ENCODE results near the gene LOXL1. TPM values are rescaled to one million over a fixed set of nuclear protein-coding genes. Genes with fewer than 3 reads are reported as not detected.

The LOXL1 gene
- total RNA-seq, 1 donor from 2014 or later, result 31.9 TPM

DNA sequence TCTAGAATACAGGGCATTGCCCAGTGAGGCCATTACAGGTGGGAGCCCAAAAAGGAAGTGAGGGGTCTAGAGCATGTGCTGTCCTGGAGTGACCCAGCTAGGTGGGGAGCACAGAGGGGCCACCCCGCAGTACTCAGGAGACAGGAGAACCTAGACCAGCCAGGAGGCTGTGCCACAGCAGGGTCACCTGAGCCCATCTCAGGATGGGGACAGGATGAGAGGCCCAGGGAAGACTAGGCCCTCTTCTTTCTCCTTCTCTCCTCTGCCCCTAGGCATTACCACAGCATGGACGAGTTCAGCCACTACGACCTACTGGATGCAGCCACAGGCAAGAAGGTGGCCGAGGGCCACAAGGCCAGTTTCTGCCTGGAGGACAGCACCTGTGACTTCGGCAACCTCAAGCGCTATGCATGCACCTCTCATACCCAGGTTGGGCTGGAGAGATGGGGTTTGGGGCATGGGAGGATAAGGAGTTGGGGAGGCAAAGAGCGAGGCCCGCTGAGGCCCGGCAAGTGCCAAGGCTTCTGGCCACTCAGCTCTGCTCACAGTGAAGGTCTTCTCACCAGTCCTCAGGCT, 20.6 kb downstream of the LOXL1 start:
- Histone ChIP-seq H3K4me1 (peaks cover 35% of the 10 kb centered on the region), H3K4me3 (no peak overlapping the region), H3K9me3 (replicated peaks) (no peaks in the 10 kb centered on the region), H3K36me3 (peaks cover 14% of the 10 kb centered on the region), H3K27me3 (ENCODE audit: low read depth) (no peaks in the 10 kb centered on the region), H3K27ac (replicated peaks) (no peak overlapping the region)
- TF ChIP-seq, protein P1, sequence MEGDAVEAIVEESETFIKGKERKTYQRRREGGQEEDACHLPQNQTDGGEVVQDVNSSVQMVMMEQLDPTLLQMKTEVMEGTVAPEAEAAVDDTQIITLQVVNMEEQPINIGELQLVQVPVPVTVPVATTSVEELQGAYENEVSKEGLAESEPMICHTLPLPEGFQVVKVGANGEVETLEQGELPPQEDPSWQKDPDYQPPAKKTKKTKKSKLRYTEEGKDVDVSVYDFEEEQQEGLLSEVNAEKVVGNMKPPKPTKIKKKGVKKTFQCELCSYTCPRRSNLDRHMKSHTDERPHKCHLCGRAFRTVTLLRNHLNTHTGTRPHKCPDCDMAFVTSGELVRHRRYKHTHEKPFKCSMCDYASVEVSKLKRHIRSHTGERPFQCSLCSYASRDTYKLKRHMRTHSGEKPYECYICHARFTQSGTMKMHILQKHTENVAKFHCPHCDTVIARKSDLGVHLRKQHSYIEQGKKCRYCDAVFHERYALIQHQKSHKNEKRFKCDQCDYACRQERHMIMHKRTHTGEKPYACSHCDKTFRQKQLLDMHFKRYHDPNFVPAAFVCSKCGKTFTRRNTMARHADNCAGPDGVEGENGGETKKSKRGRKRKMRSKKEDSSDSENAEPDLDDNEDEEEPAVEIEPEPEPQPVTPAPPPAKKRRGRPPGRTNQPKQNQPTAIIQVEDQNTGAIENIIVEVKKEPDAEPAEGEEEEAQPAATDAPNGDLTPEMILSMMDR (IDR thresholded peaks at IDR 0.05; ENCODE audit: borderline replicate concordance), result no peak
- peak; percentile 12 for DNase-seq
- intact Hi-C loops (cut with micrococcal nuclease), result no loop called here

DNA sequence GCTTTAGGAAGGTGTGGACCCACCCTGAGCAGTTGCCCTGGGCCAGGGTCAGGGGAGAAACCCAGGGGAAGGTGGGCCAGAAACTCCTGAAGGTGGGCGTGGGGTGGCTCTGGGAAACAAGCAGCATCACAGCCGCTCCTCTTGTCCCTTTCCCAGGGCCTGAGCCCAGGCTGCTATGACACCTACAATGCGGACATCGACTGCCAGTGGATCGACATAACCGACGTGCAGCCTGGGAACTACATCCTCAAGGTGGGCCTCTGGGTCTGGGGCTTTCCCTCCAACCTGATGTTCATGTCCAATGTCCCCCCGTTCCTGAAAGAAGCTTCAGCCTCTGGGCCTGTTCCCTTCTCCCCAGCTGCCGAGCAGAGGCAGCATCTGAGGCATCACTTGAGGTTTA, 21.4 kb downstream of the LOXL1 start:
- TF ChIP-seq, protein P1 (IDR thresholded peaks at IDR 0.05; ENCODE audit: borderline replicate concordance), result no peak
- Histone ChIP-seq H3K27me3 (ENCODE audit: low read depth) (no peaks in the 10 kb centered on the region), H3K27ac (replicated peaks) (no peak overlapping the region), H3K9me3 (replicated peaks) (no peaks in the 10 kb centered on the region), H3K36me3 (peaks cover 14% of the 10 kb centered on the region), H3K4me3 (no peak overlapping the region), H3K4me1 (peaks cover 36% of the 10 kb centered on the region)
- DNase-seq, result peak; percentile 5
- intact Hi-C loops (cut with micrococcal nuclease), result no loop called here

DNA sequence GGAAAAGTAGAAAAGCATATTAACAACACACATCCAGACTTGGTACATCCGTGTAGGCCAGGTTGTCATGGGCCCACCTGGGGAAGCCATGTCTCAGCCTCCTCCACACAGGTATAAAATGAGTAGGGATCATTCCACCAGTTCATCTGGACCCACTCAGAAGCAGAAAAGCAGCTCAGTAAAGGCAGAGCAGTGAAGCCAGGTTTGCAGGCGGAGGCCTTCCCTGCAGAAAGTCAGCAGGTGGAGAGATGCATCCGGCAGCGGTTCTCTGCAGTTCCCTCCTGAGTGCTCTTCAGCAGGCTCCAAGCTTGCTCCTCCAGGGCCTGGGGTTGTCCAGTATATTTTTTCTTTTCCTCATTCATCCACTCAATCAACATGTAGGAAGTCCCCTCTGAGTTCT, 22.1 kb downstream of the LOXL1 start:
- Histone ChIP-seq H3K4me1 (peaks cover 44% of the 10 kb centered on the region), H3K36me3 (peaks cover 14% of the 10 kb centered on the region), H3K4me3 (no peak overlapping the region), H3K9me3 (replicated peaks) (no peaks in the 10 kb centered on the region), H3K27me3 (ENCODE audit: low read depth) (no peaks in the 10 kb centered on the region), H3K27ac (replicated peaks) (no peak overlapping the region)
- no peak for DNase-seq
- intact Hi-C loops (cut with micrococcal nuclease), result no loop called here
- TF ChIP-seq, protein P1 (IDR thresholded peaks at IDR 0.05; ENCODE audit: borderline replicate concordance), result no peak

DNA sequence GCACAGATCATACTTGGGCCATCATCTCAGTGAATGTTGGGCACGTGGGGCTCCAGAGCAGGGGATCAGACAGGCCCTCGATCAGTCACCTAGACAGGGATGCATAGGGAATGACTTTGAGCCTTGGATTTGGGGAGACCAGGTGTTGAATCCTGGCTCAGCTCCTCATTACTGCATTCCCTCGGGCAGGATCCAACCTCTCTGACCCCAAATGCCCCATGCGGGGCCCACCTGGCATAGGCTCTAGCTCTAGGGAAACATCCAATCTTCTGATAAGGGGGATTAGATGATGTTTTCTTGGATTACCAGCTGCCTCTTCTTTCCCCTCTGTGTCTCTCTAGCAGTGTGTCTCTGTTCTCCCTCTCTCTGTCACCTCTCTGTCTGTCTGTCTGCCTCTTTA, 22.7 kb downstream of the LOXL1 start:
- DNase-seq, result no peak
- Histone ChIP-seq H3K27me3 (ENCODE audit: low read depth) (no peaks in the 10 kb centered on the region), H3K36me3 (peaks cover 14% of the 10 kb centered on the region), H3K4me3 (no peak overlapping the region), H3K27ac (replicated peaks) (no peak overlapping the region), H3K9me3 (replicated peaks) (no peaks in the 10 kb centered on the region), H3K4me1 (peaks cover 47% of the 10 kb centered on the region)
- intact Hi-C loops (cut with micrococcal nuclease), result no loop called here
- TF ChIP-seq, protein P1 (IDR thresholded peaks at IDR 0.05; ENCODE audit: borderline replicate concordance), result no peak

DNA sequence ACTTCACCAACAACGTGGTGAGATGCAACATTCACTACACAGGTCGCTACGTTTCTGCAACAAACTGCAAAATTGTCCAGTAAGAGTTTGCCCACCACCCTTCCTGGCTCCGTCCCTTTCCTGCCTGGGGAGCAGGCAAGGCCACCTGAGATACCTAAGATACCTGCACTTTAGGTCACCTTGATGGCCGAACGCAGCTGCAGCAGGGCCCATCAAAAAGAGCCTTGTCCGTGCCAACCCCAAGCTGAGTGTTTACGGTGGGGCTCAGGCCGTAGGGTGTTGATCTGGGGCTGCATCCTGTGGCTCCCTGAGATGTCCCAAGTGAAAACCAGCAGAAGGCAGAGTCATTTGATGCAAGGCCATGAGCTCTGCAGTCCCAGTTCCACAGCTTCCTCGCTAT, 23.2 kb downstream of the LOXL1 start:
- Histone ChIP-seq H3K9me3 (replicated peaks) (no peaks in the 10 kb centered on the region), H3K4me3 (no peak overlapping the region), H3K4me1 (peaks cover 47% of the 10 kb centered on the region), H3K27me3 (ENCODE audit: low read depth) (no peaks in the 10 kb centered on the region), H3K36me3 (peaks cover 14% of the 10 kb centered on the region), H3K27ac (replicated peaks) (no peak overlapping the region)
- TF ChIP-seq, protein P1 (IDR thresholded peaks at IDR 0.05; ENCODE audit: borderline replicate concordance), result no peak
- DNase-seq, result no peak
- intact Hi-C loops (cut with micrococcal nuclease), result no loop called here

Data from left ventricle myocardium inferior (tissue), 1 donor.